NK-92 treated with Interleukin-12 subunit alpha and Interleukin-12 subunit beta, amount 100 ng/mL, for 24 hours (cell line): Measurements from ENCODE around the gene PHF13.

Source experiments
- DNase-seq: peaks from one replicate; lab custom pipeline; 2025; lab: John Stamatoyannopoulos, UW

The PHF13 gene

GRCh38 chr1:6666696-6667095 lies 53.2 kb downstream of the PHF13 start:
- DNase-seq, result no peak

- DNase-seq, result no peak
Observed at GRCh38 chr1:6667139-6667538, 53.6 kb downstream of the PHF13 start.

- DNase-seq, result no peak
Observed at GRCh38 chr1:6668503-6668902, 55.0 kb downstream of the PHF13 start.

- no peak for DNase-seq
Observed at GRCh38 chr1:6672558-6672957, 59.0 kb downstream of the PHF13 start.
